ENCODE data around the gene STKLD1.
"Not testable (repeated sequence)": the region's sequence is repeated elsewhere in the genome, so short reads cannot be mapped to it uniquely, and the experiment has no call there.

The STKLD1 gene

DNA sequence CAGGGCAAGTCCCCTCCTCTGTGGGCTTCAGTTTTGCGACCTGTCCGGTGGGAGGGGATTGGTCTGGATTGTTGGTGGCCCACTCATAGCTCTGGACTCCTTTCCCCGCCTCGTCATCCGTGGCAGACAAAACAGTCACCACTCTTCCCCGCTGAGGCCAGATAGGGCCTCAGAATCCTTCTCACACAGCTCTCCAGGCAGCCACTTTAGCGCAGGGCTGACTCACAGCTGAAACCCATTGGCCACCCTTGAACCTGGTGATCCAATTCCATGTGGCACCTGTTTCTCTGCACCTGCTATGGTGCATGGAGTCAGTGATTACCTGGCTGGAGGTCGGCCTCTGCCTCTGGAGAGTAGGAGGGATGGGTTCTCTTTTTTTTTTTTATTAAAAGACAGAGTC lies 67.8 kb downstream of the STKLD1 start:
- DNase-seq (ENCODE audit: low read depth), result no peak

DNA sequence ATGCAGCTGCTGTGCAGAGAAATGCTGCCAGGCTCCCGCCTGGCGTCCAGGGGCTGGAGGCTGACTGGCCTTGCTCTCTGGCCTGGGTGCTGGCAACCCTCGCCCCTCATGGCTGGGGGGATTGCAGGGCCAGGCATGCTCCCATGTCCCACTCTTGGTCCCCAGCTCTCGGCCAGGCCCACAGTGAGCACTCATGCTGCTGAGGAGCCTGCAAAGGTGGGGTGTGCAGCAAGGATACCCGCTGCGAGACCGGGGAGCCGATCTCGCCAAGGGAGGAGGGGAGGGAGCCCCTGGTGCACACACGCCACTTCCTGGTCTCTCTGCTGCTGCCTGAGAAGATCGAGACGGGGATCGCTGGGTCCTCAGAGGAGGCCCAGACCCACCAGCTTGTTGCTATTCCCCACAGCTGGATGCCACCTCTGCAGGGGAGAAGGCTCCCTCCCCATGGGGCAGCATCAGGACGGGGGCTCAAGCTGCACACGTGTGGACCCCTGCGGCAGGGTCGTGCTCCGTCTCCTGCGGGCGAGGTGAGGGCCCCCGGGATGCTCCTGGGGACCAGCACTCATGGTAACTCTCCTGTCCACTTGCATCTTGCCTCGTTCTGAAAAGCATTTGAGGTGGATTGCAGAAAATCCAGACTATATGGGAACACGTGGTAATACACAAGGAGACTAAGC lies 69.3 kb downstream of the STKLD1 start:
- DNase-seq (ENCODE audit: low read depth), result no peak

DNA sequence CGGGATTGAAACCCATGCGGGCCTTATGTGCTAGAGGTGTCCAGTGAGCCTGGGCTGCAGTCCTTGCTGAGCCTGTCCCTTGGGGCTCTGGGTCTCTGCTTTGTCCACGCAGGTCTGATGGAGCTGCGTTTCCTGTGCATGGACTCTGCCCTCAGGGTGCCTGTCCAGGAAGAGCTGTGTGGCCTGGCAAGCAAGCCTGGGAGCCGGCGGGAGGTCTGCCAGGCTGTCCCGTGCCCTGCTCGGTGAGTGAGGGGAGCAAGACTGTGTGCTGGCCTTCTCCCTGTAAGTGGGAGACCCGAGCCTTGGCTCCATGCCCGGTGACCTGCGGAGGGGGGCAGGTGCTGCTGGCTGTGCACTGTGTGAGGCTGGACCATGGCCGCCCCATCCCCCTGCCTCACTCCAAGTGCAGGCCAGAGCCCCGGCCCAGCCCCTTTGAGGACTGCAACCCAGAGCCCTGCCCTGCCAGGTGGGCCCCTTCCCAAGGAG lies 72.4 kb downstream of the STKLD1 start:
- DNase-seq (ENCODE audit: low read depth), result no peak

DNA sequence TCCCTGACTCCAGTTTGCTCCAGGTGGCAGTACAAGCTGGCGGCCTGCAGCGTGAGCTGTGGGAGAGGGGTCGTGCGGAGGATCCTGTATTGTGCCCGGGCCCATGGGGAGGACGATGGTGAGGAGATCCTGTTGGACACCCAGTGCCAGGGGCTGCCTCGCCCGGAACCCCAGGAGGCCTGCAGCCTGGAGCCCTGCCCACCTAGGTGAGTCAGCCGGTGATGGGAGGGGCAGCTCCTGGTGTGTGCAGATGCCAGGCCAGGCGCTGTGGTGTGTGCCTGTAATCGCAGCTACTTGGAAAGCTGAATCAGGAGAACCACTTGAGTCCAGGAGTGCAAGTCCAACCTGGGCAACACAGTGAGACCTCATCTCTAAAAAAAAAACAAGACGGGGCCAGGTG lies 73.6 kb downstream of the STKLD1 start:
- DNase-seq (ENCODE audit: low read depth), result no peak

DNA sequence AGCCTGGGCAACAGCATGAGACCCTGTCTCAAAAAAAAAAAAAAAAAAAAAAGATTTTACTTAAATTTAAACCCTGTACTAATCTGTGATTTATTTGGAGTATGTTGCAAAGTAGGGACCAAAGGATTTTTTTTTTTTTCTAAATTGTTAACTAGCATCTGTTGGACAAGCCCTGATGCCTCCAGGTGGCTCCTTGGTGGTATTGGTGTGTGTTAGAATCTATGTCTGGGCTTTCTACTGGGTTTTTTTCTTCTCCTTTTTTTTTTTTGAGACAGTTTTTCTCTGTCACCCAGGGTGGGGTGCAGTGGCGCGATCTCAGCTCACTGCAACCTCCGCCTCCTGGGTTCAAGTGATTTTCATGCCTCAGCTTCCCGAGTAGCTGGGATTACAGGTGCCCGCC lies 75.7 kb downstream of the STKLD1 start:
- DNase-seq (ENCODE audit: low read depth), result not testable (repeated sequence)

DNA sequence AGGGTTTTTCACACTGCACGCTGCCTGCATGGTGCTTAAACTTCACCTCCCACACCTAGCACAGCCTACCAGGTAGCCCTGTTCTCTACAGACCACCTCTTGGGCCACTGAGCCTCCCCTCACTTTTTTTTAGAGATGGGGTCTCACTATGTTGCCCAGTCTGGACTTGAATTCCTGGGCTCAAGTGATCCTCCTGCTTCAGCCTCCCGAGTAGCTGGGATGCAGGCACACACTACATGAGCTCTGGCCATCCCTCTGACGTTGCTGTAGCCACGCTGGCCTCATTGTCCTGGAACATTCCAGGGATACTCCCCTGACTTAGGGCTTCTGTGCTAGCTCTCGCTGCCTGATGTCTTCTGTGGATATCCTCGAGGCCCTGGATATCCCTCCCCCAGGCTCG lies 76.4 kb downstream of the STKLD1 start:
- DNase-seq (ENCODE audit: low read depth), result no peak

DNA sequence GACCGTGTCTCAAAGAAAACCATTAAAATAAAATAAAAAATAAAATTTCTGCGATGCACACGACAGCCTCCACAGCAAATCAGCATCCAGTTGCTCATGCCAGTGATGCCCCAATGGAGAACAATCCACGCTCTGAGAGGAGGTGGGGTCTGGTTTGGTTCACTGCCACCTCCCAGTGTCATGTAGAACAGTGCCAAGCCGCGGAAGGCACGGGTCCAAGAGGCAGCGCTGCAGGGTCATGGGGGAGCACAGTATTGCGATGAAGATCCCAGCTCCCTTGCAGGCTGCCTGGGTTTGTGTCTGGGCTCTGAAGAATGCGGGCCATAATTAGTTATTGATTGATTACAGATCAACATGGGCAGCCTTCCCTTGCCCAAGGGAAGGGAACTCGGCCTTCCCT lies 77.5 kb downstream of the STKLD1 start:
- DNase-seq (ENCODE audit: low read depth), result no peak

DNA sequence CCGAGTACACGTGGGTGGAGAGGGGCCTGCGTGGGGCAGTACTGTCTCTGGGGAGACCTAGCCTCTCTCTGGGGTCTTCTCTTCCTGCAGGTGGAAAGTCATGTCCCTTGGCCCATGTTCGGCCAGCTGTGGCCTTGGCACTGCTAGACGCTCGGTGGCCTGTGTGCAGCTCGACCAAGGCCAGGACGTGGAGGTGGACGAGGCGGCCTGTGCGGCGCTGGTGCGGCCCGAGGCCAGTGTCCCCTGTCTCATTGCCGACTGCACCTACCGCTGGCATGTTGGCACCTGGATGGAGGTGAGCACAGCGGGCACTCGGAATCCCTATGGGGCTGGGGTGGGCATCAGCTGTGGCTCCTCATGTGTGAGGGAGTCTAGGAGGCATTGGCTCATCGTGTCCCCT lies 78.2 kb downstream of the STKLD1 start:
- no peak for DNase-seq (ENCODE audit: low read depth)

DNA sequence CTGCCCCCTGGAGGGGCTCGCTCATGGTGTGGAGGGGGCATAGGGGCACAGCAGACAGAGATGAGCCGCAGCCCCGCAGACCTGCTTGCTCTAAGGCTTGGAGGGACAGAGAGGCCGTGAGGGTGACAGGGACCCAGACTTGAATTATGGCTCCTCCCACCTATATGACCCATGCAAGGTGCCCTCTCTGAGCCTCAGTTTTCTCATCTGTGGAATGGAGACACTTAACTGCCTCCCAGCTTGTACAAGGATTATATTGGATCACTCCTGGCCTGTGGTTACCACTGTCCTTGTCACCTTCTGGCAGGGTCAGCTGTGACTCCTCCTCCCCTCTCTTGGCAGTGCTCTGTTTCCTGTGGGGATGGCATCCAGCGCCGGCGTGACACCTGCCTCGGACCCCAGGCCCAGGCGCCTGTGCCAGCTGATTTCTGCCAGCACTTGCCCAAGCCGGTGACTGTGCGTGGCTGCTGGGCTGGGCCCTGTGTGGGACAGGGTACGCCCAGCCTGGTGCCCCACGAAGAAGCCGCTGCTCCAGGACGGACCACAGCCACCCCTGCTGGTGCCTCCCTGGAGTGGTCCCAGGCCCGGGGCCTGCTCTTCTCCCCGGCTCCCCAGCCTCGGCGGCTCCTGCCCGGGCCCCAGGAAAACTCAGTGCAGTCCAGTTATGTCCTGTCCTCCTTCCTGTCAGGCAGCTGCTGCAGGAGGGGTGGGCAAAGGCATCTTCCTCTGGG lies 78.9 kb downstream of the STKLD1 start:
- no peak for DNase-seq (ENCODE audit: low read depth)

All from fibroblast of gingiva (primary cell).